Peyer's patch (tissue), 4 donors: ENCODE data around the gene DKK3. TPM values are rescaled to one million over a fixed set of nuclear protein-coding genes. Genes with fewer than 3 reads are reported as not detected.

Experiments
- DNase-seq, 3 donors: peaks; one replicate each; pipeline ENCODE4 v3.0.0-alpha.2; 2017 to 2019
- H3K27ac ChIP-seq, 4 donors: fragments of 200-600 bp; sonication (generic); one replicate each; pipeline ENCODE4 v1.5.1; 2016 to 2019
- H3K27me3 ChIP-seq, 2 donors: fragments of 200-600 bp; sonication (generic); one replicate each; pipeline ENCODE4 v1.5.1; 2019
- H3K36me3 ChIP-seq, 3 donors: fragments of 200-600 bp; sonication (generic); one replicate each; pipeline ENCODE4 v1.5.1; 2016 to 2019
- H3K4me1 ChIP-seq, 4 donors: fragments of 200-600 bp; sonication (generic); one replicate each; pipeline ENCODE4 v1.5.1; 2016 to 2019
- H3K4me3 ChIP-seq, 4 donors: fragments of 200-600 bp; sonication (generic); 1 replicate in 3 of 4; 2 replicates in 1 of 4; pipeline ENCODE4 v1.5.1; 2016 to 2019; ENCODE audit warnings: mild to moderate bottlenecking in 1 of 4
- H3K9me3 ChIP-seq, 4 donors: fragments of 200-600 bp; sonication (generic); one replicate each; pipeline ENCODE4 v1.5.1; 2016 to 2019; ENCODE audit warnings: mild to moderate bottlenecking in 1 of 4
- POLR2A ChIP-seq, 2 donors: fragments of 450-650 bp; IDR thresholded peaks; one replicate each; pipeline ENCODE4 v1.5.1; 2017; ENCODE audit warnings: antibody characterized with exemption in 2 of 2, mild to moderate bottlenecking in 2 of 2, moderate library complexity in 2 of 2
- total RNA-seq, 4 donors: library from RNA; depleted of rRNA; stranded (reverse); fragments of >200 nt; gene quantifications; one replicate each; pipeline ENCODE4 v1.1.0, GENCODE V29; 2016
- TF ChIP-seq, protein P1 (sequence below), 6 experiments: fragments of 450-650 bp in 4 of 6; fragments of 200-600 bp in 2 of 6; sonication (generic) in 1 of 6; IDR thresholded peaks; one replicate each; pipeline ENCODE4 v1.5.1; 2017 to 2019; ENCODE audit warnings: antibody characterized with exemption in 6 of 6, mild to moderate bottlenecking in 3 of 6, moderate library complexity in 1 of 6

The DKK3 gene
- total RNA-seq, 4 donors from 2014 or later = 19.8 to 52.0 (median 26.7) TPM

DNA sequence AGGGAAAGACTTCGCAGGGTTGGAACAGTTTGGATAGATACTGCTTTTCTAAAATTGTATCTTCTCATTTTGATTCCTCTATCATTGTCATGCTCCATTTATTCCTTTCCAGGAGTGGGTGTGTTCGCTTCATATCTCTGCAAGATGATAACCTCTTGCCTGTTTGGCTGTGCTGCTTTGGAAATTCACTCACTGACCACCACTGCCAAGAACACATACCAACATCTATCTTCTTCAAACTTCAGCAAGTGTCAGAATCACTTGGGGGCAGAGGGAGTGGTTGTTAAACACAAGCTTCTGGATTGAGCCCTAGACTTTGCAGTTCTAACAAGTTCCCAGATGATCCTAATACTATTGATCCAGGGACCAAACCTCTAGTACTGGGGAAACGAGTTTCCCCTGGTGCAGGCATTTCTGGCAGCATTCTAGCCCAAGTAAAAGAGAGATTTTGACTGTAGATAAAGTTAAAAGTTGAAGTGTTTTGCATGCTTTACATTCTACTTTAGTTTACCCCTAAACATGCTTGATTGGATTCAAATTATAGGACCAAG, 11.5 kb upstream of the DKK3 start:
- H3K36me3 ChIP-seq = no peaks in the 10 kb centered on the region
- H3K4me3 ChIP-seq = no peak overlapping the region
- H3K9me3 ChIP-seq = no peaks in the 10 kb centered on the region
- no peaks in the 10 kb centered on the region for H3K4me1 ChIP-seq
- H3K27ac ChIP-seq = no peak overlapping the region
- no peak for TF ChIP-seq POLR2A (IDR thresholded peaks at IDR 0.05)
- TF ChIP-seq, protein P1, sequence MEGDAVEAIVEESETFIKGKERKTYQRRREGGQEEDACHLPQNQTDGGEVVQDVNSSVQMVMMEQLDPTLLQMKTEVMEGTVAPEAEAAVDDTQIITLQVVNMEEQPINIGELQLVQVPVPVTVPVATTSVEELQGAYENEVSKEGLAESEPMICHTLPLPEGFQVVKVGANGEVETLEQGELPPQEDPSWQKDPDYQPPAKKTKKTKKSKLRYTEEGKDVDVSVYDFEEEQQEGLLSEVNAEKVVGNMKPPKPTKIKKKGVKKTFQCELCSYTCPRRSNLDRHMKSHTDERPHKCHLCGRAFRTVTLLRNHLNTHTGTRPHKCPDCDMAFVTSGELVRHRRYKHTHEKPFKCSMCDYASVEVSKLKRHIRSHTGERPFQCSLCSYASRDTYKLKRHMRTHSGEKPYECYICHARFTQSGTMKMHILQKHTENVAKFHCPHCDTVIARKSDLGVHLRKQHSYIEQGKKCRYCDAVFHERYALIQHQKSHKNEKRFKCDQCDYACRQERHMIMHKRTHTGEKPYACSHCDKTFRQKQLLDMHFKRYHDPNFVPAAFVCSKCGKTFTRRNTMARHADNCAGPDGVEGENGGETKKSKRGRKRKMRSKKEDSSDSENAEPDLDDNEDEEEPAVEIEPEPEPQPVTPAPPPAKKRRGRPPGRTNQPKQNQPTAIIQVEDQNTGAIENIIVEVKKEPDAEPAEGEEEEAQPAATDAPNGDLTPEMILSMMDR (IDR thresholded peaks at IDR 0.05) = no peak
- no peaks in the 10 kb centered on the region for H3K27me3 ChIP-seq
- no peak for DNase-seq

DNA sequence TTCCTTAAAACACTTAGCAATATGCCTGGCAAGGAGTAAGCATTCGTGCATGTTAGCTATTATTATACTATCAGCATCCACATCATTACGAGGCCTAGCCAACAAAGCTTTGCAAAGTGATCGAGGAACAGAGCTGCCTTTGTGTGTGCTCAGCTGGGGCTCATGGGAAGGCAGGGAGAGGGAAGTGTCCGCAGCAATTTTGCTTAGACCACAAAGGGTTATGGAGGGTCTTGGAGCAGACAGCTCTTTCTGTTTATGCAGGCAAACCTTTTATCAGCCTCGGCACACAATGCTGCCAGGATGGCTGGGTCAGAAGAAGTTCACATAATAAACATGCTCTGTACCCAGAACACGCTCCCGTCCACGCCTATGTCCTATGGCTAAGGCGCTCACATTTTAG, 10.9 kb upstream of the DKK3 start:
- TF ChIP-seq POLR2A (IDR thresholded peaks at IDR 0.05) = no peak
- TF ChIP-seq, protein P1 (IDR thresholded peaks at IDR 0.05) = no peak
- Histone ChIP-seq H3K9me3 (no peaks in the 10 kb centered on the region), H3K4me3 (no peak overlapping the region), H3K4me1 (no peaks in the 10 kb centered on the region), H3K27ac (no peak overlapping the region), H3K36me3 (no peaks in the 10 kb centered on the region), H3K27me3 (no peaks in the 10 kb centered on the region)
- no peak for DNase-seq

DNA sequence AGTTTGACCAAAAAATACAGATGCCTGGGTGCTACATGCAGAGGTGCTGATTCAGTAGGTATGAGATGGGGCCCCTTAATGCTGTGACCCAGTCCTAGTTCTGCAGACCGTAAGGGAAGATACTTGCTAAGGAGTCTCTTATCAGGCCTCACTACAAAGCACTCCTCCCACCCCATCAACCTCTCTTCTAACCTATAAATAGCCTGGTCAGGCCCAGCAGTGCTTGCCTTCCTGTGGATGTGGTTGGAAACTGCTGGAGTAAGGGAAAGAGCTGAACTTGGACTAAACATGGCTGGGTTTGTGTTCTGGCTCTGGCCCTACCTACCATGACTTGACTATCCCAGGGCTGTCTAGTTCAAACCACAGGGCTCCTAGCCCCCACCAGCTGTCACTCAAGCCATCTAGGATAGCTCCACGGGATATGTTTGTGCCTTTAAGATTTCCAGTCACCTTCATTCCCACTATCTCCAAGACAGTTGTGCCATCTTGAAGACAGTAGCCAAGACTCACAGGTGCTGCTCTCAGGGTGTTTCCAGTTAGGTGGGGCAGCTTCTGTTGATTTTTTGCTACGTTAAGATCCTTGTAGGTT, 9.5 kb upstream of the DKK3 start:
- Histone ChIP-seq H3K4me3 (no peak overlapping the region), H3K36me3 (no peaks in the 10 kb centered on the region), H3K27ac (no peak overlapping the region), H3K4me1 (no peaks in the 10 kb centered on the region), H3K9me3 (no peaks in the 10 kb centered on the region), H3K27me3 (no peaks in the 10 kb centered on the region)
- DNase-seq = no peak
- no peak for TF ChIP-seq POLR2A (IDR thresholded peaks at IDR 0.05)
- TF ChIP-seq, protein P1 (IDR thresholded peaks at IDR 0.05) = no peak

DNA sequence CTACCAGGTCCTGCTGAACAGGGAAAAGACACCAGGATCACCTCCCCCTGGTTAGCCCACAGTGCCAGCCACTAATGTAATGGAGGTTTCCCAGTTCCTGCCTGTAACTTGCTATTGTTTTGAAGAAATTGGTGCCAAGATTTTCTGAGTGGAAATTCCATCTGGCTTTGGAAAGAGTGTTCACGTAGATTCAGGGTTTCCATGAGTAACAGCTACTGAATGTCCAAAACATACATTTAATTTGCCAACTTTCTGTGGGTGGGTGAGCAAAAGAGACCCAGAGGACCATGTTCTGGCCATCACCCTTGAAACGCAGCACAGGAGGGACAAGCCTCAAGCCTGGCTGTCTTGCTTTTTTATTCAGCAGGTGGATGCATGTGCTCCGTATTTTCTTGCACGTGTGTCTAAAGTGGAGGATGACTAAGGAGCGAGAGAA, 8.8 kb upstream of the DKK3 start:
- H3K27me3 ChIP-seq = no peaks in the 10 kb centered on the region
- H3K4me3 ChIP-seq = no peak overlapping the region
- H3K4me1 ChIP-seq = no peaks in the 10 kb centered on the region
- H3K9me3 ChIP-seq = no peaks in the 10 kb centered on the region
- no peak overlapping the region for H3K27ac ChIP-seq
- TF ChIP-seq POLR2A (IDR thresholded peaks at IDR 0.05) = no peak
- TF ChIP-seq, protein P1 (IDR thresholded peaks at IDR 0.05) = no peak
- no peaks in the 10 kb centered on the region for H3K36me3 ChIP-seq
- DNase-seq = no peak

DNA sequence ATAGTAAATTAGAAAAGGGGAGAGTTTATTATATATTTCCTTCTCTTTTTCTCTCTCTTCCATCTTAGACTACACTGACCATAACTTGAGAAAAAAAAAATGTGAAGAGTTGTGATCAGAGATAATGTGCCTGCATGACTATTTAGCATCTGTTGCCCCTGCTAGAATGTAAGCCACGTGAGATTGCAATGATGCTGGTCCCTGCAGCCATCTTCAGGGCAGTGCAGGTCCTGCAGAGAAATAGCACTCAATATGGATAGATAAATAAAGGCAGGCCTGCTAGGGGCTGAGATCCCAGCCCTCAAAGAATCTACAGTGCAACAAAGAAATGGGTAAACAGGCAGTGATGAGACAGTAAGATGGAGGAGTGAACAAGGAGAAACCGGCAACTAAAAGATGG, 7.8 kb upstream of the DKK3 start:
- TF ChIP-seq, protein P1 (IDR thresholded peaks at IDR 0.05) = peak in 1 of 6 experiments; percentile 5
- TF ChIP-seq POLR2A (IDR thresholded peaks at IDR 0.05) = no peak
- Histone ChIP-seq H3K4me3 (no peak overlapping the region), H3K27me3 (no peaks in the 10 kb centered on the region), H3K27ac (no peak overlapping the region), H3K36me3 (no peaks in the 10 kb centered on the region), H3K4me1 (no peaks in the 10 kb centered on the region), H3K9me3 (no peaks in the 10 kb centered on the region)
- DNase-seq = no peak
